ENCODE data around the gene ETV1. TPM values are rescaled to one million over a fixed set of nuclear protein-coding genes. Genes with fewer than 3 reads are reported as not detected.
"Not testable (repeated sequence)": the region's sequence is repeated elsewhere in the genome, so short reads cannot be mapped to it uniquely, and the experiment has no call there.

The ETV1 gene
- total RNA-seq, 5 donors from 2014 or later (not counting 1 experiment from before 2014, with no cell fraction given), result 0.26 to 0.58 (median 0.38) TPM; not detected in 1

- peaks cover 0 to 3% (median 2%) of the 10 kb centered on the region in 3 donors for H3K9me3 Mint-ChIP-seq
- H3K4me3 Mint-ChIP-seq, result no peak overlapping the region
- WGBS (ENCODE audit: insufficient coverage), result 60% methylated on average over 1 of the region's 1 CpG
- Histone ChIP-seq H3K27me3 (replicated peaks in 1 of 2; ENCODE audit: control insufficient read depth in 2 of 2, extremely low read depth in 1 of 2, insufficient read depth in 2 of 2, low read length in 1 of 2) (no peaks in the 10 kb centered on the region), H3K4me1 (ENCODE audit: control insufficient read depth in 1 of 2, extremely low read depth in 1 of 2, insufficient read depth in 2 of 2, low read length in 2 of 2) (no peaks in the 10 kb centered on the region), H3K9me3 (no peaks in the 10 kb centered on the region), H3K36me3 (ENCODE audit: control insufficient read depth in 2 of 2, extremely low read depth in 1 of 2, insufficient read depth in 1 of 2, low read length in 1 of 2) (no peaks in the 10 kb centered on the region), H3K4me3 (ENCODE audit: control insufficient read depth in 1 of 2, extremely low read depth in 1 of 2, low read length in 1 of 2) (no peak overlapping the region), H3K27ac (ENCODE audit: low read length) (no peak overlapping the region)
- CTCF ChIA-PET, result no interaction called here
- no peak overlapping the region for H3K27ac Mint-ChIP-seq
- H3K4me1 Mint-ChIP-seq, result peaks cover 0 to 2% (median 2%) of the 10 kb centered on the region in 3 donors
- H3K36me3 Mint-ChIP-seq, result no peaks in the 10 kb centered on the region
- ATAC-seq (replicated peaks in 1 of 4) (no peak), DNase-seq (no peak)
- no peaks in the 10 kb centered on the region for H3K27me3 Mint-ChIP-seq
- POLR2A ChIA-PET, result interaction anchor here in 1 of 2 donors (1.1 kb wide), 1 partner anchor 9 kb away, joined by 3 read pairs; no protein-coding TSS in a partner anchor
Observed at GRCh38 chr7:13921062-13921461, 68.4 kb downstream of the ETV1 start.

GRCh38 chr7:13920053-13920697, 69.3 kb downstream of the ETV1 start:
- DNase-seq, result no peak
- no peak for ATAC-seq (replicated peaks in 1 of 4)
- ChIA-PET CTCF (no interaction called here), POLR2A (interaction anchor here in 1 of 2 donors (1.1 kb wide), 1 partner anchor 8 kb away, joined by 3 read pairs; no protein-coding TSS in a partner anchor)
- no peak overlapping the region for H3K4me3 Mint-ChIP-seq
- H3K36me3 ChIP-seq (ENCODE audit: control insufficient read depth in 2 of 2, extremely low read depth in 1 of 2, insufficient read depth in 1 of 2, low read length in 1 of 2), result no peaks in the 10 kb centered on the region
- H3K27ac ChIP-seq (ENCODE audit: low read length), result no peak overlapping the region
- H3K4me3 ChIP-seq (ENCODE audit: control insufficient read depth in 1 of 2, extremely low read depth in 1 of 2, low read length in 1 of 2), result no peak overlapping the region
- peaks cover 0 to 3% (median 2%) of the 10 kb centered on the region in 3 donors for H3K9me3 Mint-ChIP-seq
- H3K27me3 Mint-ChIP-seq, result no peaks in the 10 kb centered on the region
- H3K9me3 ChIP-seq, result no peaks in the 10 kb centered on the region
- H3K36me3 Mint-ChIP-seq, result no peaks in the 10 kb centered on the region
- H3K27ac Mint-ChIP-seq, result no peak overlapping the region
- WGBS (ENCODE audit: insufficient coverage), result no CpG with 5 or more reads among the region's 1 CpG
- H3K4me1 Mint-ChIP-seq, result peaks cover 0 to 2% (median 2%) of the 10 kb centered on the region in 3 donors
- H3K27me3 ChIP-seq (replicated peaks in 1 of 2; ENCODE audit: control insufficient read depth in 2 of 2, extremely low read depth in 1 of 2, insufficient read depth in 2 of 2, low read length in 1 of 2), result no peaks in the 10 kb centered on the region
- H3K4me1 ChIP-seq (ENCODE audit: control insufficient read depth in 1 of 2, extremely low read depth in 1 of 2, insufficient read depth in 2 of 2, low read length in 2 of 2), result no peaks in the 10 kb centered on the region

- POLR2A ChIA-PET; H3K4me1 ChIP-seq (ENCODE audit: control insufficient read depth in 1 of 2, extremely low read depth in 1 of 2, insufficient read depth in 2 of 2, low read length in 2 of 2); DNase-seq; H3K27ac ChIP-seq (ENCODE audit: low read length); H3K27ac Mint-ChIP-seq; H3K27me3 ChIP-seq (replicated peaks in 1 of 2; ENCODE audit: control insufficient read depth in 2 of 2, extremely low read depth in 1 of 2, insufficient read depth in 2 of 2, low read length in 1 of 2); H3K36me3 ChIP-seq (ENCODE audit: control insufficient read depth in 2 of 2, extremely low read depth in 1 of 2, insufficient read depth in 1 of 2, low read length in 1 of 2); H3K36me3 Mint-ChIP-seq; H3K4me1 Mint-ChIP-seq; ATAC-seq (replicated peaks in 1 of 4); H3K9me3 Mint-ChIP-seq; H3K4me3 ChIP-seq (ENCODE audit: control insufficient read depth in 1 of 2, extremely low read depth in 1 of 2, low read length in 1 of 2); CTCF ChIA-PET; H3K4me3 Mint-ChIP-seq; H3K9me3 ChIP-seq; H3K27me3 Mint-ChIP-seq: not testable (repeated sequence)
- WGBS (ENCODE audit: insufficient coverage), result no CpG with 5 or more reads among the region's 3 CpGs
Observed at GRCh38 chr7:13918333-13918732, 71.1 kb downstream of the ETV1 start.

GRCh38 chr7:13917103-13917502, 72.4 kb downstream of the ETV1 start:
- H3K4me1 ChIP-seq (ENCODE audit: control insufficient read depth in 1 of 2, extremely low read depth in 1 of 2, insufficient read depth in 2 of 2, low read length in 2 of 2); H3K4me3 ChIP-seq (ENCODE audit: control insufficient read depth in 1 of 2, extremely low read depth in 1 of 2, low read length in 1 of 2); H3K27me3 ChIP-seq (replicated peaks in 1 of 2; ENCODE audit: control insufficient read depth in 2 of 2, extremely low read depth in 1 of 2, insufficient read depth in 2 of 2, low read length in 1 of 2); DNase-seq; H3K36me3 ChIP-seq (ENCODE audit: control insufficient read depth in 2 of 2, extremely low read depth in 1 of 2, insufficient read depth in 1 of 2, low read length in 1 of 2); ATAC-seq (replicated peaks in 1 of 4); CTCF ChIA-PET; H3K27ac ChIP-seq (ENCODE audit: low read length); H3K36me3 Mint-ChIP-seq; H3K27me3 Mint-ChIP-seq; H3K27ac Mint-ChIP-seq; H3K9me3 Mint-ChIP-seq; H3K4me3 Mint-ChIP-seq; POLR2A ChIA-PET; H3K4me1 Mint-ChIP-seq; H3K9me3 ChIP-seq: not testable (repeated sequence)
- WGBS (ENCODE audit: insufficient coverage), result no CpG with 5 or more reads among the region's 7 CpGs

- Mint-ChIP-seq H3K27me3 (no peaks in the 10 kb centered on the region), H3K4me1 (peaks cover 0 to 15% (median 13%) of the 10 kb centered on the region in 3 donors), H3K9me3 (peaks cover 0 to 3% (median 2%) of the 10 kb centered on the region in 3 donors), H3K27ac (no peak overlapping the region), H3K36me3 (no peaks in the 10 kb centered on the region), H3K4me3 (no peak overlapping the region)
- ATAC-seq (replicated peaks in 1 of 4) (no peak), DNase-seq (no peak)
- POLR2A ChIA-PET, result interaction anchor here in 1 of 2 donors (0.6 kb wide), 1 partner anchor 105 kb away, joined by 3 read pairs; no protein-coding TSS in a partner anchor
- no CpG with 5 or more reads among the region's 2 CpGs for WGBS (ENCODE audit: insufficient coverage)
- Histone ChIP-seq H3K4me3 (ENCODE audit: control insufficient read depth in 1 of 2, extremely low read depth in 1 of 2, low read length in 1 of 2) (no peak overlapping the region), H3K36me3 (ENCODE audit: control insufficient read depth in 2 of 2, extremely low read depth in 1 of 2, insufficient read depth in 1 of 2, low read length in 1 of 2) (no peaks in the 10 kb centered on the region), H3K9me3 (no peaks in the 10 kb centered on the region), H3K27ac (ENCODE audit: low read length) (no peak overlapping the region), H3K27me3 (replicated peaks in 1 of 2; ENCODE audit: control insufficient read depth in 2 of 2, extremely low read depth in 1 of 2, insufficient read depth in 2 of 2, low read length in 1 of 2) (no peaks in the 10 kb centered on the region), H3K4me1 (ENCODE audit: control insufficient read depth in 1 of 2, extremely low read depth in 1 of 2, insufficient read depth in 2 of 2, low read length in 2 of 2) (peaks cover 0 to 10% of the 10 kb centered on the region in 2 experiments)
- CTCF ChIA-PET, result interaction anchor here in 1 of 2 donors (0.6 kb wide), 1 partner anchor 63 kb away, joined by 3 read pairs; no protein-coding TSS in a partner anchor
Observed at GRCh38 chr7:13915891-13916290, 73.6 kb downstream of the ETV1 start.

GRCh38 chr7:13912715-13913278, 76.7 kb downstream of the ETV1 start:
- CTCF ChIA-PET, result no interaction called here
- no peaks in the 10 kb centered on the region for H3K27me3 Mint-ChIP-seq
- Histone ChIP-seq H3K4me1 (ENCODE audit: control insufficient read depth in 1 of 2, extremely low read depth in 1 of 2, insufficient read depth in 2 of 2, low read length in 2 of 2) (peaks cover 3 to 26% of the 10 kb centered on the region in 2 experiments), H3K27ac (ENCODE audit: low read length) (no peak overlapping the region), H3K36me3 (ENCODE audit: control insufficient read depth in 2 of 2, extremely low read depth in 1 of 2, insufficient read depth in 1 of 2, low read length in 1 of 2) (no peaks in the 10 kb centered on the region), H3K9me3 (no peaks in the 10 kb centered on the region), H3K27me3 (replicated peaks in 1 of 2; ENCODE audit: control insufficient read depth in 2 of 2, extremely low read depth in 1 of 2, insufficient read depth in 2 of 2, low read length in 1 of 2) (no peaks in the 10 kb centered on the region), H3K4me3 (ENCODE audit: control insufficient read depth in 1 of 2, extremely low read depth in 1 of 2, low read length in 1 of 2) (no peak overlapping the region)
- H3K4me3 Mint-ChIP-seq, result no peak overlapping the region
- POLR2A ChIA-PET, result interaction anchor here in 1 of 2 donors (1.1 kb wide), 1 partner anchor 8 kb away, joined by 3 read pairs; no protein-coding TSS in a partner anchor
- H3K4me1 Mint-ChIP-seq, result peaks cover 4 to 42% (median 37%) of the 10 kb centered on the region in 3 donors
- DNase-seq (no peak), ATAC-seq (replicated peaks in 1 of 4) (no peak)
- H3K9me3 Mint-ChIP-seq, result no peaks in the 10 kb centered on the region
- 90% methylated on average over 2 of the region's 4 CpGs for WGBS (ENCODE audit: insufficient coverage)
- no peak overlapping the region for H3K27ac Mint-ChIP-seq
- H3K36me3 Mint-ChIP-seq, result no peaks in the 10 kb centered on the region

Data from T-cell (primary cell).